HG03432 (cell line): ENCODE results near the gene GPRC6A.
"Not testable (repeated sequence)": the region's sequence is repeated elsewhere in the genome, so short reads cannot be mapped to it uniquely, and the experiment has no call there.

Experiments used
- ATAC-seq: cut with Tn5 transposase; IDR thresholded peaks from one replicate; pipeline ENCODE4 v1.9.1; 2021; ENCODE audit warnings: mild to moderate bottlenecking, moderate library complexity; ENCODE audit not compliant: unreplicated experiment

Gene GPRC6A

DNA sequence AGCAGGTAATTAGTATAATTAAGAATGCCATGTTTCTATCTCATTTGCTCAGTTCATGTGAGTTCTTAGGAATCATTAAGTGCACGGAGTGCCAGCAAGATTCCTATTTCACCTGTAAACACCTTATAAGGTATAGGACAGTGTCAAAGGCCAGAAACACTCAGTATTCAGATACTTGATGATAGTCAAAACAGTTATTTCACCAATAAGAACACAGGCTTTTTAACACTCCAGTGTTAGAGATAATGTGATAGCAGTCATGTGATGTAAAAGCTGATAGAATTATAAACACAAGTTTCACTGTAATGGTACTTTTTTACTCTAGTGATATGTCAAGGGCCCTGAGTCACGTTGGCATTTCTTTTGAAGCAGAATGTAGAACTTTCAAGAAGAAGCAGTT lies at the start of gene GPRC6A:
TSS of gene GPRC6A (minus strand) at position 101 of the 400 bp plus-strand sequence. CDS start at position 31, 70 bp downstream.
- ATAC-seq, result no peak

- ATAC-seq, result no peak
Observed at GRCh38 chr6:116877743-116878142, 48.9 kb upstream of the GPRC6A start.

DNA sequence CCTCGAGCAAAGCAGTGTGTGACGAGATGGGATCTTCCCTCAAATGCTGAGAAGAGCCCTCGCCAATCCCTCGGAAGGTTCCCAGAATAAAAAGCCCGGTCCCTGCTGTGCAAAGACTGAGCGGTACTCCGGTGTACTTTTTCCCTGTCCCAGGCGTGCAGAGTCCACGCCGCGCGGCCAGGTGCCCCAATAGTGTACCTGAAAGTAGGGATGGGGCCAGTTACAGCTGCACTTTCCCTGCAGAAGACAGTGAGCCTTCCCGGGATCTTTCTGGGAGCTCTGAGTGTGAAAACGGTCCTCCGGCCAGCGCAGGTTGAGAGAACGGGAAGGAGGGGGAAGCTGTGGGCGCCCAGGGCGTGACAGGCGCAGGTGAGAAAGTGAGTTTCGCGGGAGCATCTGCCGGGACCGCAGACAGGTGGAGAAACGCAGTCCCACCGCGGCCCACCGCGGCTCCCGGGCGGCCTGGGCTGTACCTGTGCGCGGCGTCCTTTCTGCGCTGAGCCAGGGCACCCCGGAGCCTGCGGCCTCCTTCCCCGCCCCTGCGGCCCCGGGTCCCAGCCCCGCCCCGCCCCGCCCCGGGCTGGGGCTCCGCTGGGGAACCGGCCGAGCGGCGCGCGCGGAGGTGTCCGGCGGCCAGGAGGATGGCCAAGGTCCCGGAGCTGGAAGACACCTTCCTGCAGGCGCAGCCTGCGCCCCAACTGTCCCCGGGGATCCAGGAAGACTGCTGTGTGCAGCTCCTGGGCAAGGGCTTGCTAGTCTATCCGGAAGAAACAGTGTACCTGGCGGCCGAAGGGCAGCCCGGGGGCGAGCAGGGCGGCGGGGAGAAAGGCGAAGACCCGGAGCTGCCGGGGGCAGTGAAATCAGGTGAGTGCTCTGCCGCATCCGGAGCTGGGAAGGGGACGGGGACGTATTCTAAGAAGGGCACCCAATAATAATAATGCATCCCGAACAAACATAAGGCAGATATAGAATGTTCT lies 48.0 kb upstream of the GPRC6A start, which contains the start of gene RFX6:
TSS of gene RFX6 (plus strand) at position 608 of the 977 bp plus-strand sequence. CDS start at position 642, 34 bp downstream.
- ATAC-seq, result peak; percentile 41

GRCh38 chr6:116876107-116876506 lies 47.2 kb upstream of the GPRC6A start:
- peak; percentile 20 for ATAC-seq

DNA sequence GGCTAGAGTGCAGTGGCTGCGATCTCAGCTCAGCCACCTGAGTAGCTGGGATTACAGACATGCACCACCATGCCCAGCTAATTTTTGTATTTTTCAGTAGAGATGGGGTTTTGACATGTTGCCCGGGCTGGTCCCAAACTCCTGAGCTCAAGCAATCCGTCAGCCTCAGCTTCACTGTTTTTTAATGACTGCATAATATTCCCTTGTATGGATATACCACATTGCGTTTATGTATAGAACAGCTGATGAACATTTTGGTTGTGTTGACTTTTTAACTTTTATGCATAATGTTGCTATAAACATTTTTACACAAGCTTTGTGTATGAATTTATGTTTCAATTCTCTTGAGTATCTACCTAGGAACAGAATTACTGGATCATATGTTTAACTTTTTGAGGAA lies 43.9 kb upstream of the GPRC6A start:
- no peak for ATAC-seq

DNA sequence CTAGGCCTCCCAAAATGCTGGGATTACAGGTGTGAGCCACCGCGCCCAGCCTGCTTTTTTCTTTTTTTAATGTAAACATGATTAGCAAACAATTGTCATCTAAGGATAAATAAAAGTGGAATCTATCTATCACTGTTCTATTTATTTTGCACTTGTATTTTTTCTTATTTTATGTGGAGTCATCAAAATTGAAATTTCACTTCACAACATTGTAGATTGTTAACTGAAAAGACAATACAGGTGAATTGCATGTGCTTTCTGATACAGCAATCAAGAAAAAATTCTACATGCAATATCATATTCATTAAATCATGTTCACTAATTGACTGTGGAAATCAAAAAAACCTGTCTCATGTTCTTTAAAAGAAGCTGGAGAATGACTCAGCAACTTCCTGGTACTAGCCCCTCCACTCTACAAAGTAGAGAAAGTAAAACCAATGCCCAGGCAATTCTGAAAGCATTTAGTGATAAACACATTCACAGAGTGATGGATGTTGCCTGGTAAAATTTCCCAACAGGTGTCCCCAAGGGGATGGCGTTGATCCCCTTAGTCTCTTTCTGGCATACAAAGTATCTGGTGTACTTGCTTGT lies 37.5 kb upstream of the GPRC6A start:
- ATAC-seq, result peak; percentile 74

DNA sequence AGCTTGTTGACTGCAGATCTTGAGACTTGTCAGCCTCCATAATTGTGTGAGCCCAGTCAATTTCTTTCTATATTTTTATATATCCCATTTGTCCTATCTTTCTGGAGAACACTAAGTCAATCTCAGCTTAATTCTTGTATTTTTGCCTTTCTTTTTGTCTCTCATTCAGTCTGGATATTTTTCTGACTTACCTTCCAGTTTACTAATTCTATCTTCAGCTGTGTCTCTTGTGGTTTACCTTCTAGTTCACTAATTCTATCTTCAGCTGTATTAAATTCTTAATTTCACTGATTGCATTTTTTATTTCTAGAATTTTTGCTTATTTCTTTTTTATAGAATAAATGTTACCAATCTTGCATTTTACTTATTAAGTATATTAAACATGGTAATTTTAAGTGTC lies 30.4 kb upstream of the GPRC6A start:
- ATAC-seq, result no peak

- ATAC-seq, result no peak
Observed at GRCh38 chr6:116858060-116858459, 29.2 kb upstream of the GPRC6A start.

DNA sequence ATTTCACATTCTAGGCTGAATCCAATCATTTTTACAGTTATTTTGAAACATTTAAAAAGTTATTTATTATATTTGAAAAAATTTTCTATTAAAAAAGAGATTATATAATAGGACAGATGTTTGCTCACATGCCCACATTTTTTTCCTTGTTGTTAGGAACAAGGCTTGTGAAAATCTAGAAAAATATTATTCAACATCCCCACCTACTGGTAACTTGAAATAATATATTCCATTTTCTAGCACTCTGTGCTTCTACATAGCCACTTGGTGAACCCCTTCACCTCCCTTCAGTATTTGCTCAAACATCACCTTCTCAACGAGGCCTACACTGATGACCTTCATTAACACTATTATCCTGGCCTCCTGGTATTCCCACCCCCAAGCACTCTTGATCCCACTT lies 18.3 kb upstream of the GPRC6A start:
- peak; percentile 68 for ATAC-seq

GRCh38 chr6:116842459-116842858 lies 13.6 kb upstream of the GPRC6A start:
- no peak for ATAC-seq

- ATAC-seq, result peak; percentile 54
Observed at GRCh38 chr6:116840091-116840490, 11.2 kb upstream of the GPRC6A start.

- no peak for ATAC-seq
Observed at GRCh38 chr6:116836606-116837342, 7.9 kb upstream of the GPRC6A start.

DNA sequence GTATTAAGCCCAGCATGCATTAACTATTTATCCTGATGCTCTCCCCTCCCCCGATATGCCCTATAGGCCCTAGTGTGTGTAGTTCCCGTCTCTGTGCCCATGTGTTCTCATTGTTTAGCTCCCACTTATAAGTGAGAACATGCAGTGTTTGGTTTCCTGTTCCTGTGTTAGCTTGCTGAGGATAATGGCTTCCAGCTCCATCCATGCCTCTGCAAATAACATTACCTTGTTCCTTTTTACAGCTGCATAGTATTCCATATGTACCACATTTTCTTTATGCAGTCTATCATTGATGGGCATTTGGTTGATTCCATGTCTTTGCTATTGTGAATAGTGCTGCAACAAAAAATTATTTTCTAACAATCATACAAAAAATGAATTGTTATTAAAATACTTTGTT lies 5.6 kb upstream of the GPRC6A start:
- ATAC-seq, result not testable (repeated sequence)

DNA sequence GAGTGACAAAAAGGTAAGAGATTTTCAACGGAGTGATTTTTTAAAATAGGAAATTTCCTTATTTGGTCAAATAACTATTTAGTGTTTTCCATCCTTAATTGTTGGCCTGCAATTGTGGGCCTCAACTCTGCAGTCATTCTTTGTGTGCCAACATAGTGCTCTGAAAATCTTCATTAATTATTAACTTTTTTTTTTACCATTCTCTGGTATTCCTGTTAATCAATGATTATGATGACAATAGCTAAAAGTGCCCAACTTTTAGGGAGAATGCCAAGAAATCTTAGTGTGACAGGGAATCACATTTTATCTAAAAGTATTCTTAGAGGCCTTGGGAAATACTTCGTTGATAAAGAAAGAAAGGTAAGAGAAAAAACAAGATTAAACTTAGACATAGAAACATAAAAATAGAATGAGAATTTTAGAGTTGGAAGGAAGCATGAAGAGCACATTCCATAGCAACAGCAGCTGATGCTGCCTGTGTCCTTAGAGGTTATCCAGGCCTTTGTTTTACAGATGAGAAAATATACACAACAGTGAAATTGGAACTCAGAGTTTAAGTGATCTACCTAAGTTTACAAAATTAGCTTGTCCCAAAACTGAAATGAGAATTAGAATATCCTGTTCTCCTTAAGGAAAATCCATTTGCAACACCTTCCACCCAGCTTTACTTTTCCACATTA lies 1.2 kb downstream of the GPRC6A start:
- no peak for ATAC-seq

GRCh38 chr6:116816336-116816735 lies 12.5 kb downstream of the GPRC6A start:
- not testable (repeated sequence) for ATAC-seq

DNA sequence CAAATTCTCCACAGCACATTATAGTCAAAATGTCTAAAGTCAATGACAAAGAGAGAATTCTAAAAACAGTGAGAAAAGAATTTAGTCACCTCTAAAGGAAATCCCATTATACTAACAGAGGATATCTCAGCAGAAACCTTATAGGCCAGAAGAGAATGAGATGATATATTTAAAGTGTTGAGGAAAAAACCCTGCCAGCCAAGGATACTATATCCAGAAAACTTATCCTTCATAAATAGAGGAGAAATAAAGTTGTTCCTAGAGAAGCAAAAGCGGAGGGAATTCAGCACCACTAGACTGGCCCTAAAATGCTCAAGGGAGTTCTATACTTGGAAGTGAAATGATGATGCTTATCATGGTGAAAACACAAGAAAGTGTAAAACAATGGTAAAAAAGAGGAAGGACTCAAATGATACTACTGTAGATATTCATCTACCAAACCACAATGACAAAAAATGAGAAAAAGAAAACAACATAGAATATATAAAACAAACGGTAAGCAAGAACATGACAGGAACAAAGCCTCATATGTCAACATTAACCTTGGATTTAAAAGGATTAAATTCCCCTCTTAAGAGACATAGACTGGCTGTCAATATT lies 16.7 kb downstream of the GPRC6A start:
- no peak for ATAC-seq

DNA sequence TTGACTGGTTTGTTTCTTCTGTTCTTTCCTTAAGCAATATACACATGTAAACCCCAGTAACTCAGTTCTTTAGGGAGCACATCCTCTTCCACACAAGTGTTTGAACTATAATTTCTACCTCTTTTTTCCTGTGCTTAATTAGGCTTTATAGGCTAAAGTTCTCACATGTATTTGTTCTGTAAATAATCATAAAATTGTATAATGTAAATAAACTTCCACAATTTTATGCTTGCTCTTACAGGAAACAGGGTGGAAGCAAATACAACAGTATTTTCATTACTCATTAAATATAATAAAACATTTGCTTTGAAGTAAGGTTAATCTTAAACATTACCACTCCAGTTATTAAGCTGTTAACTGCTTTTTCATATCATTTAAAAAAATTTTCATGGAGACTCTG lies 26.9 kb downstream of the GPRC6A start:
- ATAC-seq, result no peak

DNA sequence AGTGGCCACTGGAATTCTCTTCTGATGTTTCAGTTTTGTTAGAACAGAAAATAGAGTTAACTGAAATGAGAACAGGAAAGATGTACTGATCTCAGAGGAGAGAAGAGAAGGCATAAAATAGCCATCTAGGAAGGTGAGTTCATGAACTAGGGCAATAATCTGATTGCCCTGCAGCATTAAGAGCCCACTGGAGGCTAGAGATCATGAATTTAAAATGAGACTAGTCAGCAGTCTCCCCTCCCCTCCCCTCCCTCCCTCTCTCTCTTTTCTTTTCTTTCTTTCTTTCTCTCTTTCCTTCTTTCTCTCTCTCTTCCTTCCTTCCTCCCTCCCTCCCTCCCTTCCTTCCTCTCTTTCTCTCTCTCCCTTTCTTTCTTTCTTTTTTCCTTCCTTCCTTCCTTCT lies 28.9 kb downstream of the GPRC6A start:
- ATAC-seq, result no peak

DNA sequence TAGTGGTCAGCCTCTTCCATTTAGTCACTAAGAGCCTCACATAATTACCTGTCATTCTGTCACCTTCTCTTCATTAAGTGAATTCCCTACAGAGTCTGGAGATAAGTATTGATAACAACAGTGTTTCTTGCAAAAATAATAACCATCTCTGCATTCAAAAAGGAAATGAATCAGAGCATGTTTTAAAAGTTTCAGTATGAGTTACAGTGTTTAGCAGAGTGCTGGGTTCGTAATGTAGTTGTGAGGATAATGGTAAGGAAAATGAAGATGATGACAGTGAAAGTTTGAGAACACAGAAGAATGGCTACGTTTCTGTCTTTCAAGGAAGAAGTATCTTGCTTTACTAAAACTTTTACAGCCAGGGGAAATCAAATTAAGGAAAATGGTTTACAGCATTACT lies 31.3 kb downstream of the GPRC6A start:
- ATAC-seq, result peak; percentile 55

GRCh38 chr6:116793224-116793623 lies 35.7 kb downstream of the GPRC6A start:
- no peak for ATAC-seq
